Hepatocyte (in vitro differentiated cells): Measurements from ENCODE around the gene CD9. TPM values are rescaled to one million over a fixed set of nuclear protein-coding genes. Genes with fewer than 3 reads are reported as not detected.

Source experiments
- DNase-seq: peaks from one replicate; pipeline ENCODE4 v3.0.0-alpha.2; 2016; ENCODE audit warnings: low spot score
- H2AFZ ChIP-seq: fragments of 200-600 bp; sonication (generic); 2 replicates; pipeline ENCODE4 v1.6.0; 2016; ENCODE audit warnings: antibody characterized with exemption, mild to moderate bottlenecking
- H3K27ac ChIP-seq: fragments of 200-600 bp; sonication (generic); 2 replicates; pipeline ENCODE4 v1.5.1; 2016; ENCODE audit warnings: mild to moderate bottlenecking
- H3K27me3 ChIP-seq: fragments of 200-600 bp; sonication (generic); 2 replicates; pipeline ENCODE4 v1.6.1; 2016
- H3K36me3 ChIP-seq: fragments of 200-600 bp; sonication (generic); replicated peaks from 2 replicates; pipeline ENCODE4 v1.5.1; 2016; ENCODE audit warnings: low read depth; ENCODE audit not compliant: insufficient read depth
- H3K4me1 ChIP-seq: fragments of 200-600 bp; sonication (generic); 2 replicates; pipeline ENCODE4 v1.5.1; 2016; ENCODE audit warnings: mild to moderate bottlenecking, moderate library complexity; ENCODE audit not compliant: insufficient read depth
- H3K4me2 ChIP-seq: fragments of 200-600 bp; sonication (generic); 2 replicates; pipeline ENCODE4 v1.6.0; 2016
- H3K4me3 ChIP-seq: fragments of 200-600 bp; sonication (generic); 2 replicates; pipeline ENCODE4 v1.5.1; 2016; ENCODE audit warnings: mild to moderate bottlenecking
- H3K79me2 ChIP-seq: fragments of 200-600 bp; sonication (generic); 2 replicates; pipeline ENCODE4 v1.6.0; 2017; ENCODE audit warnings: mild to moderate bottlenecking
- H3K9me2 ChIP-seq: fragments of 200-600 bp; sonication (generic); replicated peaks from 2 replicates; pipeline ENCODE4 v1.6.0; 2017; ENCODE audit warnings: mild to moderate bottlenecking; ENCODE audit not compliant: insufficient read depth
- H3K9me3 ChIP-seq: fragments of 200-600 bp; sonication (generic); 2 replicates; pipeline ENCODE4 v1.5.1; 2016; ENCODE audit warnings: low read depth, mild to moderate bottlenecking
- H4K20me1 ChIP-seq: fragments of 200-600 bp; sonication (generic); 2 replicates; pipeline ENCODE4 v1.6.0; 2016; ENCODE audit warnings: mild to moderate bottlenecking; ENCODE audit not compliant: insufficient read depth, poor library complexity, severe bottlenecking
- EZH2 ChIP-seq: fragments of 200-600 bp; sonication (generic); IDR thresholded peaks from 2 replicates; pipeline ENCODE4 v1.6.1; 2016; ENCODE audit warnings: antibody characterized with exemption, mild to moderate bottlenecking, borderline replicate concordance
- WGBS: methylation state at CpG from one replicate; pipeline ENCODE4 v1.1.6; 2016; ENCODE audit warnings: low lambda C conversion rate; ENCODE audit errors: missing lambda C conversion rate; 5-methylcytosine and 5-hydroxymethylcytosine counted together
- polyA plus RNA-seq: library from polyadenylated mRNA; unstranded; fragments of >200 nt; fragmentation: Nextera tagmentation; extraction: Ambion mirVana; gene quantifications from 2 replicates; pipeline ENCODE4 v1.2.1, GENCODE V29; 2016
- small RNA-seq: library from RNA; depleted of rRNA; stranded (forward); fragments of <200 nt; gene quantifications from one replicate; pipeline ENCODE3, GENCODE V24; 2014
- total RNA-seq: library from RNA; depleted of rRNA; stranded (reverse); fragments of >200 nt; gene quantifications from 2 replicates; pipeline ENCODE4 v1.2.3, GENCODE V29; 2014

CD9 gene
- total and polyA plus RNA-seq, 2 experiments from 2014 or later, result 117 to 188 TPM

- no peak overlapping the region for H2AFZ ChIP-seq
- no peak overlapping the region for H3K4me2 ChIP-seq
- 17% methylated on average over 1 of the region's 1 CpG for WGBS
Observed at GRCh38 chr12:6285532-6286306, 85.5 kb downstream of the CD9 start.

More at GRCh38 chr12:6285532-6286306, 85.5 kb downstream of the CD9 start:
- Histone ChIP-seq H3K4me1 (no peaks in the 10 kb centered on the region), H3K79me2 (no peaks in the 10 kb centered on the region), H3K27ac (no peak overlapping the region), H3K4me3 (no peak overlapping the region), H4K20me1 (no peaks in the 10 kb centered on the region), H3K27me3 (no peaks in the 10 kb centered on the region), H3K9me2 (no peaks in the 10 kb centered on the region), H3K36me3 (no peaks in the 10 kb centered on the region), H3K9me3 (no peaks in the 10 kb centered on the region)
- DNase-seq, result no peak
- no peak for TF ChIP-seq EZH2

Small RNA genes lying within 50 kb of the gene (small RNA-seq; reads per million reads assigned to genes)
- gene ATP5MFP5 (not detected), gene RF00019 (not detected)

Other genes starting within 250 kb of the CD9 start
- gene VWF, start 75.7 kb upstream of the CD9 start, total RNA-seq, result 0.04 and 0.20 TPM in 2 replicates
- gene VWF, start 75.7 kb upstream of the CD9 start, polyA plus RNA-seq, result 0.77 TPM in 1 of 2 replicates, not detected in the other
- 36.3 and 85.7 TPM in 2 replicates for gene PLEKHG6, start 110.3 kb downstream of the CD9 start, total RNA-seq
- gene PLEKHG6, start 110.3 kb downstream of the CD9 start, polyA plus RNA-seq, result 43.6 and 52.2 TPM in 2 replicates
- 110 and 147 TPM in 2 replicates for gene TNFRSF1A, start 141.7 kb downstream of the CD9 start, total RNA-seq
- gene TNFRSF1A, start 141.7 kb downstream of the CD9 start, polyA plus RNA-seq, result 168 and 188 TPM in 2 replicates
- gene SCNN1A, start 175.2 kb downstream of the CD9 start, total RNA-seq, result 21.7 and 28.6 TPM in 2 replicates
- 28.4 and 30.0 TPM in 2 replicates for gene SCNN1A, start 175.2 kb downstream of the CD9 start, polyA plus RNA-seq
- gene LTBR, start 183.8 kb downstream of the CD9 start, total RNA-seq, result 35.4 and 42.4 TPM in 2 replicates
- gene LTBR, start 183.8 kb downstream of the CD9 start, polyA plus RNA-seq, result 75.2 and 79.8 TPM in 2 replicates
- not detected in 2 replicates for gene CD27, start 244.6 kb downstream of the CD9 start, total RNA-seq
- gene CD27, start 244.6 kb downstream of the CD9 start, polyA plus RNA-seq, result 0.15 and 0.44 TPM in 2 replicates